Left ventricle myocardium superior (tissue), 1 donor: ENCODE data around the gene RPS6KA2. TPM values are rescaled to one million over a fixed set of nuclear protein-coding genes. Genes with fewer than 3 reads are reported as not detected.

Source experiments
- ATAC-seq: fragments of 200-7000 bp; cut with Tn5 transposase; one replicate; pipeline ENCODE4 v1.9.1; 2020; ENCODE audit warnings: mild to moderate bottlenecking, moderate library complexity
- DNase-seq: peaks from one replicate; pipeline ENCODE4 v3.0.0-alpha.2; 2020
- intact Hi-C: fragments of 100-400 bp; cut with micrococcal nuclease; formaldehyde crosslinking; loops from one replicate; pipeline ENCODE4 v1.11.0; 2022
- total RNA-seq: library from RNA; stranded (reverse); fragmentation: NEBNext Ultra II Directional; extraction: Animal tissue kit (Norgen Biotek cat#: 25700); gene quantifications from one replicate; pipeline ENCODE4 v1.2.1, GENCODE V29; 2021
- donor health status: DM: no; HTN: yes; CAD: no; lungs with severe emphysema.

Gene RPS6KA2
- total RNA-seq, 1 donor from 2014 or later = 63.4 TPM

DNA sequence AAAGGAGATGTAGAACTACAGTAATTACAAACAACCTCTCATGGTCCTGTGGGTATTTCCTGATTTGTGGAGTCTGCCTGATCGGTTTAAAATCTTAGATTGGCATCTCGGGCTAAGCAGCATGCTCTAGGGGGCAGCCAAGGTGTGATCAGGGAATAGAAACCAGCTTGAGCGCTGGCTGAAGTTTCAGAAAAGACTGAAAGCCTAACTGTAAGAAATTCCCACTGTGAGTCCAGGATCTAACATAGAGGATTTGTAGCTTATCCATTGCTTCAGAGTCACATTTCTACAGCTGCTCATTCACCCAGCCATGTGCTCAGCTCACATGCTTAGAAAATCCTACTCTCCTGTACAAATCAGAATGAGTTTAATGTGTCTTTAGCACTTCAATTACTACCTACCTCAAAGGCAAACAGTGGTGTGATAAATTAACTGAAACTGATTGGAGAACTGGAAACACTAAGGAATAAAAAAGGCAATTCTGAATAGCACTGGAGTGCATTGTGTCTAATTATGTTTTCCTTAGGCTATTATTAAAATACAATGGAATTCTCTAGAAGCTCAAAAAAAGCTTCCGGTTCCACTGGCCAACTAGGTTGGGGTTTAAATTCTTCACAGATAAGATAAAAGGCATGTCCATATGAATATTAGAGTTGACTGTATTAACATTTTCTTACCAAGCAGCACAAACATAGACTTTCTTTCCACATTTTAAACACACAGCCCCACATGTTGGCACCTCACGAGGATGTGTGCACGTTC lies 170.5 kb downstream of the RPS6KA2 start:
- ATAC-seq (no peak), DNase-seq (no peak)
- intact Hi-C loops = no loop called here

- DNase-seq = no peak
- intact Hi-C loops = no loop called here
- ATAC-seq = no peak
These were observed 172.1 kb downstream of the RPS6KA2 start for GRCh38 chr6:166454692-166455515.

DNA sequence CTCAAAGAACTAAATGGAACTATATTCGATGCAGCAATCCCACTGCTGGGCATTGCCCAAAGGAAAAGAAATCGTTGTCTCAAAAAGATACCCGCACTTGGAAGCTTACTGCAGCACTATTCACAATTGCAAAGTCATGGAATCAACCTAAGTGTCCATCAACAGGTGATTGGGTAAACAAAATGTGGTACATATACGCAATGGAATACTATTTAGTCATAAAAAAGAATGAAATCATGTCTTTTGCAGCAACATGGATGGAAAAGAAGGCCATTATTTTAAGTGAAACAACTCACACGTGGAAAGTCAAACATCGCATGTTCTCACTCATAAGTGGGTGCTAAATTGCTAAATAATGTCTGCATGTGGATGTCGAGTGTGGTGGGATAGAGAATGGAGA lies 173.4 kb downstream of the RPS6KA2 start:
- no peak for ATAC-seq
- DNase-seq = no peak
- intact Hi-C loops = no loop called here

- intact Hi-C loops = no loop called here
- ATAC-seq = no peak
- DNase-seq = no peak
These were observed 176.7 kb downstream of the RPS6KA2 start for GRCh38 chr6:166450167-166450873.

DNA sequence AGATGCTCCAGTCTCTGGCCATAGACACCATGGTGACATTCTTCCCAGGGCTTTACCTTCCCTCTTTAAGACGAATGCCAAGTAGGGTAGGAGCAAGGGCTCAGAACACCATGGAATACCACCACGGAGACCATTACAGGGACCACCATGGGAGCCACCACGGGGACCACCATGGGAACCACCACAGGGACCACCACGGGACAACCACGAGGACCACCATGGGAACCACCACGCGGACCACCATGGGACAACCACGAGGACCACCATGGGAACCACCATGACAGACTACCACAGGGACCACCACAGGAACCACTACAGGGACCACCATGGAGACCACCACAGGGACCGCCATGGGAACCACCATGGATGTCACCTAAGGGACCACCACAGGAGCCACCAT lies 177.4 kb downstream of the RPS6KA2 start:
- no peak for DNase-seq
- intact Hi-C loops = no loop called here
- no peak for ATAC-seq

- no peak for DNase-seq
- intact Hi-C loops = no loop called here
- ATAC-seq = no peak
These were observed 178.0 kb downstream of the RPS6KA2 start for GRCh38 chr6:166449036-166449435.

GRCh38 chr6:166448432-166448831 lies 178.6 kb downstream of the RPS6KA2 start:
- no peak for DNase-seq
- no peak for ATAC-seq
- intact Hi-C loops = no loop called here

- intact Hi-C loops = no loop called here
- DNase-seq (no peak), ATAC-seq (no peak)
These were observed 180.4 kb downstream of the RPS6KA2 start for GRCh38 chr6:166446567-166447065.

- intact Hi-C loops = no loop called here
- ATAC-seq = no peak
- no peak for DNase-seq
These were observed 180.9 kb downstream of the RPS6KA2 start for GRCh38 chr6:166446146-166446545.

GRCh38 chr6:166444446-166444845 lies 182.6 kb downstream of the RPS6KA2 start:
- no peak for ATAC-seq

DNA sequence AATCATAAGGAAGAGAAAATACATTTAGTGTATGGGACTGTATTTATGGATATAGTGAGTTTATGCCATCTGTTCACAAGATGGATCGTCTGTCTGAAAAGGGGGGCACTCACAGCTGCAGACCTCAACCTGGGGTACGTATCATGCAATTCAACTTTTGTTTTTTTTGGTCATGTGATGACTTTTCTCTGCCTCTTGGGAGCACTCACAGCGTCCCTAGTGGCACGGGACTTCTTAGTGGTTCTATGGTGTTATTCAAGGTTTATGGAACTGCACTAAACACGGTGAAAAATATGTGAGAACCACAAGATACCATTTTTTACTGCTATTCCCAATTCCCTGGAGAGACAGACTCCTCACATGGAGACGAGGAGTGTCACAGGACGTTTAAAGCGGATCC lies 183.9 kb downstream of the RPS6KA2 start:
- DNase-seq (no peak), ATAC-seq (no peak)
- intact Hi-C loops = no loop called here

More at GRCh38 chr6:166444446-166444845, 182.6 kb downstream of the RPS6KA2 start:
- intact Hi-C loops = no loop called here
- no peak for DNase-seq

DNA sequence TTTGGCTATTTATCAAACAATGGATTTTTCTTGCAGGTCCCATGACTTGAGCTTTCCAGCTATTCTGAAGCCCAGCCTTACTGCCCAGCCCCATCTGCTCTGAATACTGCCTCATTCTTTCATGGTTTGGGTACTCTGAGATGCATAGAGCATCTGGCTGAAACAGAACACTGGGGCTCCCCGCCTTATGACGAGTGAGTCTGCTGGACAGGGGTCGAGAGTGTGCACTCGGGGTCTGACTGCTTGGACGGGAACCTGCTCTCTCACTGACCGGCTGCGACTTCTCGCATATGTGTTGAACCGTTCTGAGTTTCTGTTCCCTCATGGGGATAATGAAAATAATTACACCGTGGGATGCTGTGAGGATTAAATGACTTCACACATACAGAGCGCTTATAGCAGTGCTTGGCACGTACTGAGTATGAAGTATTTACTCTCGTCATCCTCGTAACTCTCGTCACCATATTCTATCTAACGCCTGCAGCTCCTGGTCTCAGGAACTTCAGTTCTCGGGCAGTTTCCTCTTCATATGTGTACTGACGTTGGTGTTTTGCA lies 184.8 kb downstream of the RPS6KA2 start:
- DNase-seq = no peak
- intact Hi-C loops = no loop called here
- no peak for ATAC-seq

DNA sequence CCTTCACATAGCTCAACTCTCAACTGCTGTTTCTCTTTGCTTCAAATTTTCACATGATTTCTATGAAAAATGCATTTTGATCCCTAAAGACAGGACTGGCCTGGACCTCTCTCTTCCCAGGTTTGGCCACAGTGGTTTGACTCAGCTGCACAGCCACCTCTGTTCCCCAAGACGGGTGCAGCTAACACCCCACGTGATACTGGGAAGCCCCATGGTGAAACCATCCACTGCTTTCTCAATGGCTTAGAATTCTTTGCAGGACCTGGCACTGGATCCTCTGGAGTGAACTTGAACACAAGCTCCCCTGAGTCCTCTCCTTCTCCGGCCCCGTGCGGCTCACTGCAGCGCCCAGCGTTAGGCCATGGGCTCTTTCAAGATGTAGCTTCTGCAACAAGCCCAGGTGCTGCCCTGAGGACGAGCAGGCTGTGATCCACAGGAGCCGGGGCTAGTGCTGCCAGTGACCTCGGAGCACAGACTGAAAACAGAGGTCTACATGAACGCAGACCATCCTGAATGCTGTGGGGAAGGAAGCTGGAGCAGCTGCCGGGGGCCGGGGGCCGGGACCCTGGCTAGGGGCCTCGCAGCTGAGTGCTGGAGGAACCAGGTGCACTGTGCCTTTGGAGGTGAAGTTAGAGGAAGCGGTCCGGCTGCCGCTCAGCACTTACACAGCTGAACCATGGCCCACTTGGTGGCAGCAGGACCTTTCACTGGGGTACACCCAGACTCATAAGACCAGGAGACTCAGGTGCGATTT lies 185.5 kb downstream of the RPS6KA2 start:
- ATAC-seq (no peak), DNase-seq (no peak)
- intact Hi-C loops = no loop called here

DNA sequence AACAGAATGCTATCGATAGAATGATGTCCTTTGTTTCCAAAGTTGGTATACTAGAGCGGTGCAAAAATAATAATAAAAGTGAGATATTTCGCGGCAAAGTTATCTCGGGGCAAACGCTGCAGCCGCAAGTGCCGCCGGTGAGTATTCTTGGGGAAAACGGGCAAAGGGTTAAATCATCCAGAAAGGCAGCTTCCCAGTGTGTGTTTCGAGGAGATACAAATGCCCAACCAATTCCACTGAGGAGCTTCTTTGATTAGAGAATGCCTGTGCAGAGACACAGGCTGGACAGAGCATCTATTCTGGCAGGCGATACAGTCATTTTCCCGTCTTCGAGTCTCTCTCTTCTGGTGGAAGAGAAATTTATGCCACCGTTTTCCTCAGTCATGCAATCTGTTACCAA lies 186.3 kb downstream of the RPS6KA2 start:
- no peak for ATAC-seq
- intact Hi-C loops = no loop called here

DNA sequence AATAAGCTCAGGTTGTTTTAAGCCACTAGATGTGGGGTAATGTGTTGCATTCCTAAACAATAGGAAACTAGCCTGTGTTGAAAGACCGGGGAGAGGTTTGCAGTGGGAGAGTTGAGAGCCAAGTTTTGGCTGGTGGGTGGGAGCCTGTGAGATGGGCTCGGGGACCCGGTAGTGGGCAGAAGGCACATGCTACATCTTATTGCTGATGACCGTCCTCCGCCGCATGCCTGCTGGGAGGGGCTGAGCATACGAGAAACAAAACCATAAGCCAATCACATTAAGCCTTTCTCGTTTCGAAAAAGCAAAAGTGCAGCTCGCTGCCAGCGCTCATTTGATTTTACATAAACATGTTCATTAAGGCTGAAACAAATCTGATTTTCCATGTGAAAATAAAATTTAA lies 186.9 kb downstream of the RPS6KA2 start:
- ATAC-seq (no peak), DNase-seq (no peak)
- intact Hi-C loops = no loop called here

More for the DNA sequence above, 186.3 kb downstream of the RPS6KA2 start:
- no peak for DNase-seq

GRCh38 chr6:166439366-166440091 lies 187.5 kb downstream of the RPS6KA2 start:
- DNase-seq (no peak), ATAC-seq (no peak)
- intact Hi-C loops = no loop called here

GRCh38 chr6:166438211-166438861 lies 188.7 kb downstream of the RPS6KA2 start:
- no peak for ATAC-seq
- intact Hi-C loops = no loop called here
- DNase-seq = no peak

GRCh38 chr6:166437661-166438060 lies 189.4 kb downstream of the RPS6KA2 start:
- intact Hi-C loops = no loop called here
- no peak for ATAC-seq
- no peak for DNase-seq
